NCI-H2196 (cell line): Measurements from ENCODE around the gene SEC11A.
"Not testable (repeated sequence)": the region's sequence is repeated elsewhere in the genome, so short reads cannot be mapped to it uniquely, and the experiment has no call there.

Source experiments
- DNase-seq: peaks from one replicate; lab custom pipeline; 2025; ENCODE audit not compliant: unreplicated experiment; lab: John Stamatoyannopoulos, UW

Gene SEC11A

DNA sequence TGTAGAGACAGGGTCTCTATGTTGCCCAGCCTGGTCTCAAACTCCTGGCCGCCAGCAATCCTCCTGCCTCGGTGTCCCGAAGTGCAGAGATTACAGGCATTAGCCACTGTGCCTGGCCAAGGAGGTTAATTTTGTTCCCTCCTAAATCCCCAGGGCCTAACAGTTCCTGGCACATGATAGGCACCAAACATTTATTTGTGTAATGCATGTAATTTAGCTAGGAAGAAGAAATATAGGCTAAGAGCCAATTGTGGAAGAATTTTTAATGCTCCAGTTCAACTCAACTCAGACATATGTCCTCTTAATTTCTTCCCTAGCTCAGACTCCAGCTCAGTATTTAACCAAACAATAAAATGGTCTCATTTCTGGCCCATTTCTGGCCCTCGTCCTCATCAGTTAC is 24.8 kb upstream of the SEC11A start:
- no peak for DNase-seq

- DNase-seq = no peak
Measured at GRCh38 chr15:84737005-84737404, 21.1 kb upstream of the SEC11A start.

DNA sequence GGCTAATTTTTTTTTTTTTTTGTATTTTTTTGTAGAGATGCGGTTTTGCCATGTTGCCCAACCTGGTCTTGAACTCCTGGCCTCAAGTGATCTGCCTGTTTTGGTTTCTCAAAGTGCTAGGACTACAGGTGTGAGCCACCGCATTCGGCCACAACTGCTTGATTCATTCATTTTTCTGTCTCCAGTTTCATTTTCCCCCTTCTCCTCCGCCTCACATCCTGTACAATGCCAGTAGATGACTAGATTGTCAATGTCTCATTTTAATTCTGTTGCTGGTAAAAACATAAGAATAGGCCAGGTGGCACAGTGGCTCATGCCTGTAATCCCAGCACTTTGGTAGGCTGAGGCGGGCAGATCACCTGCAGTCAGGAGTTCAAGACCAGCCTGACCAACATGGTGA is 20.4 kb upstream of the SEC11A start:
- no peak for DNase-seq

DNA sequence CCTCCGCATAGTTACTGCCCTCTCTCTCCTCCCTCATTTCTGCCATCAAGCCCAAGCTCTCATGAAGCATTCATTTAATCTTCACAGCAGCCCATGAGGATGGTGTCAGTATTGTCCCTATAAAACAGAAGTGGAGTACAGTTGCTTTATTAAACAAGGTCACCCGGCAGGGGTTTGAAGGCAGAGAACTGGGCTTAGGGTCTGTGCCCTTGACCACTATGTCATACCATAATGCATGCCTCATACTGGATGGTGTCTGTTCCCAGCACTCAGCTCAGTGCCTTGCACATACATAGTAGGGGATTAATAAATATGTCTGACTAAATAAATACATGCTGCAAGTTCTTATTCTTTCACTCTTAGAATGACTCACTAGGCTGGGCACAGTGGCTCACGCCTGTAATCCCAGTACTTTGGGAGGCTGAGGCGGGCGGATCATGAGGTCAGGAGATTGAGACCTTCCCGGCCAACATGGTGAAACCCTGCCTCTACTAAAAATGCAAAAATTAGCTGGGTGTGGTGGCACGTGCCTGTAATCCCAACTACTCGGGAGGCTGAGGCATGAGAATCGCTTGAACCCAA is 19.6 kb upstream of the SEC11A start:
- not testable (repeated sequence) for DNase-seq

- no peak for DNase-seq
Measured at GRCh38 chr15:84734794-84735479, 19.0 kb upstream of the SEC11A start.

DNA sequence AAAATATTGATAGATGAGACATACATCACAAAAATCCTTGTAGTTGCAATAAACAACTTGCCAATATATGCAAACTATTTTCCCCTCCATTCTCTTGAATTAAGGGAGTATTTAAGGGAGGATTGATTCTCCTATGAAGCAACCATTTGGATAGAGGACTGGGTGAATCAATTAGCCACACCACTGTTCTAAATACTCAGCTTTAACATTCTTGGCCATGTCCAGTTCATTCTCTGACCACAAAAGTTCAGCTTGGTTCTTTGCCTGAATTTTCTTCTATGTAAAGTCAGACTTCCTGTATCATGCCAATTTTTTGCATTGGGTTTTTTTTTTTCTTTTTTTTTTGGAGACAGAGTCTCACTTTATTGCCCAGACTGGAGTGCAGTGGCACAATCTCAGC is 15.8 kb upstream of the SEC11A start:
- no peak for DNase-seq

DNA sequence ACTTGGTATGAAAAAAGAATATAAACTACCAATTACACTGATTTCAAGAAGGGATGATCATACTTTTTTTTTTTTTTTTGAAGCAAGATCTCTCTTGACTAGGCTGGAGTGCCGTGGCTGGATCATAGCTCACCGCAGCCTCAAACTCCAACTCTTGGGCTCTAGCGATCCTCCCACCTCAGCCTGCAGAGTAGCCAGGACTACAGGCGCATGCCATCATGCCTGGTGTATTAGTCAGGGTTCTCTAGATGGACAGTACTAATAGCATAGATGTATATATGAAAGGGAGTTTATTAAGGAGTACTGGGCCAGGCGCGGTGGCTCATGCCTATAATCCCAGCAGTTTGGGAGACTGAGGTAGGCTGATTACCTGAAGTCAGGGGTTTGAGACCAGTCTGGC is 11.5 kb upstream of the SEC11A start:
- no peak for DNase-seq

DNA sequence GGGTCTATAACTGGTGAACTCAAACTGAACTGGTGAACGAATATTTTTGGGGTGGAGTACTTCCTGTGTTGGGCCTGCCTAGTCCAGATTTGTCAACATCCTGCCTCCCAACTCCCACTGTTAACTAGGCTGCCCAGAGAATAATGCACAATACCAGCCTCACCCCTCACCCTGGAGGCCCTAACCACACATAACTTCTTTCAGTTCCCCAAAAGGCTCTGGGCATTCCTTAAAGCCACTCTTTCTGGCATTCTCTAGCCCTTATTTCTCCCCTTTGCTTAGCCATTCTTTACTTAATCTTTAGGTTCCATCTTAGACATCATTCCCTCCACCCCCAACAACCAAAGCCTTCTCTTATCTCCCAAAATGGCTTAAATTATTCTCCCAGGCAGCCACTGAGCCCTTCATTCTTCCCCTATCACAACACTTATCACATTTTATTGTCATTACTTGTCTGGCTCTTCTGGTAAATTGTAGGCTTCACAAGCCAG is 9.1 kb upstream of the SEC11A start:
- no peak for DNase-seq

DNA sequence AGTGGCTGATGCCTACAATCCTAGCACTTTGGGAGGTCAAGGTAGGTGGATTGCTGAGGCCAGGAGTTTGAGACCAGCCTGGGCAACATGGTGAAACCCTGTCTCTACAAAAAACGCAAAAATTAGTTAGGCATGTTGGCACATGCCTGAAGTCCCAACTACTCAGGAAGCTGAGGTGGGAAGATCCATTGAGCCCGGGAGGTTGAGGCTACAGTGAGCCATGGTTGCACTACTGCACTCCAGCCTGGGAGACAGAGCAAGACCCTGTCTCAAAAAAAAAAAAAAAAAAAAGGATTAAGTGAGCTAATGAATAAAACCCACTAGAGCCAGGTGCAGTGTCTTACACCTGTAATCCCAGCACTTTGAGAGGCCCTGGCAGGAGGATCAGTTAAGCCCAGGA is 6.7 kb upstream of the SEC11A start:
- DNase-seq = no peak

- no peak for DNase-seq
Measured at GRCh38 chr15:84721371-84721770, 5.4 kb upstream of the SEC11A start.

DNA sequence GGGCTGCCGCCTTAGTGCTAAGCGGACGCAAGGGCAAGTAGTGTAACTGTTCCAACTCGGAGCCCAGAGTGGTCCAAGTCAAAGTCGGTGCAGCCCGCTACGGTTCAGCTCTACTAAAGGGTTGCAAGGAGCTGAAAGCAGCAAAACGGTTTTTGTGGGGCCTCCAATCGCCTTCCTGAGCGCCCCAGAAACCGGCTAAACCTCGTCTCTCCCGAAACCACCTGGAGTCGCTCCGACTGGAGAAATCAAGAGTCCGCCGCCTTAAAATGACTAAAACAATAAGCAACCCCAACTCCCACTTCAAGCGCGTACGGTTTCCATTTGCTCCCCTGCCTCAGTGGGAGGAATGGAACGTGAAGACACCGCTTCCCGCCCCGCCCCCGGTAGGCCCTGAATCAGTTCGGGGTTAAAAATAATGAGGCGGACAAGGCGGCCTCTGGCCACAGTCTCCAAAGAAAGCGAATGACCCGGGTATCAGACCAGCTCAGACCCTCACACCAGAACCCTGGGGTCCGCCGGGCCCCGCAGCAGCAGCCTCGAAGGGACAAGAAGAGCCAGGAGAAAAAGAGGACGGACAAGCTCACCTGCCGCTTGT is 401 bp downstream of the SEC11A start:
- DNase-seq = no peak

DNA sequence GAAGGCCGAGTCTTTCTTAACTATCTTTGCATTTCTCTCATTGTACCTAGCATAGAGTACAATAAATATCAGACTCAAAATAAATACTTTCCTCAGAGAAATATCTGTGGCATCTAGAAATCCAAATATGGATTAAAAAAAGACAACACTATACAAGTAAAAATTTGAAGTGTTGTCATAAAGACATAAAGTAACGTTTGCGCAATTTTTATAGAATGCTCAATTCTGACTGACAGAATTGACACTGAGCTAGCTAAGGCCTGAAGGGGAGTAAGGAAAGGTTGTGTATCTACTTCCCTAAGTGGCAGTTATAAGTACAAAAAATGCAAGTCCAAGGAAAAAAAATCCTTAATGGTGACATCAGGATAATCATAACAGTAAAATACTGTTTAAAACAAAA is 1.1 kb downstream of the SEC11A start:
- DNase-seq = no peak

- DNase-seq = no peak
Measured at GRCh38 chr15:84714372-84714771, 1.6 kb downstream of the SEC11A start.

DNA sequence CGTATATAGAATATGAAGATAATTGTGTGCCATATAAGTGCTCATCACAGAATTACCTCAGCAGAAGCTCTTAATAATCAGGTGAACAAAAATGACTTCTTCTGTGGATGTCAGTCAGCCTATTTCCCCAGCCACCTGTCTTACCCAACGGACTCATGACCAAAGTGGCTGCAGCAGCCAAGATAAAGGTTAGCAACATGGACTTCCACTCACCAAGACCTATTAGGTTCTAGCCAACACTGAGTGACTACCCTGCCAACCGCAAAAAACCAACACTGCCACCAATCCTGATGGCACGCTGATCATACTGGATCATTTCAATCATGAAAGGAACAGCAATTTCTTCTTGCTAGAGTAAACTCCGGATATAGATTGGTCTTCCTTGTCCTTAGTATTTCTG is 12.1 kb downstream of the SEC11A start:
- no peak for DNase-seq

- no peak for DNase-seq
Measured at GRCh38 chr15:84702961-84703482, 12.9 kb downstream of the SEC11A start.

DNA sequence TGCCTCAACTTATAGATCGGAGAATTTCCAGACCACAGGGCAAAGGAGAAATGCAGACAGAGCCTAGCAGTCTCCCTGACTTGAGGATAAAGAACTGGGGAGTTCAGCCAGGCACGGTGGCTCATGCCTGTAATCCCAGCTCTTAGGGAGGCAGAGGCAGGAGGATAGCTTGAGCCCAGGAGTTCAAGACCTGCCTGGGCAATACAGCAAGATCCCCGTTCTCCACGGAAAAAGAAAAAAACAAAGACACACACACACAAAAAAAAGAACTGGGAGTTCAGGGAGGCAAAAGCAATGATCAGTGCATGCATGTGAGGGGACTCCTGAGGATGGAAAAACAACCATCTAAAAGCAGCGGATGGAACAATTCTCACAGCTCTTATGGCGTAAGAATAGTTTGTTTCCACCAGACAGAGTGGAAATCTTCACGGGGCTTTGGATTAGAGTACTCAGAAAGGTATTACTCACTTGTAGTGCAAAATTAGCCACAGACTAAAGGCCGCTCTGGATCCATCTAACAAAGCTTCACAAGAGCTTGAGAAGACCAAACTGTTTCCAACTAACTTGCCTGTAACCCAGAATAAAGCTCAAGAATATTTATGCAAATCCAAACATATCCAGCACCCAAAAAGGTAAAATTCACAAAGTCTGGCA is 16.3 kb downstream of the SEC11A start:
- DNase-seq = no peak

- no peak for DNase-seq
Measured at GRCh38 chr15:84697236-84697990, 18.5 kb downstream of the SEC11A start.

DNA sequence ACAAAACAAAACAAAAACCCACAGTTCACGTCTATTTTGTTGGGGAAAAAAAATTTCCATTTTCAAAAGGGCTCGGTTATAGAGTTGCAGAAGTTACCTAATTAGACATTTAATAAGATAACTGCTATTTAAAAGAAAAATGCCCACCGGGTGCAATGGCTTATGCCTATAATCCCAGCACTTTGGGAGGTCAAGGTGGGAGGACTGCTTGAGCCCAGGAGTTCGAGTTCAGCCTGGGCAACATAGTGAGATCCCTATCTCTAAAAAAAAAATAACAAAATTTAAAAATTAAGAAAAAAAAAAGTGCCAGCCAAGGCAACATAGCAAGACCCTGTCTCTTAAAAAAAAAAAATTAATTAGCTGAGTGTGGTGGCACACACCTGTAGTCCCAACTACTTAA is 19.2 kb downstream of the SEC11A start:
- DNase-seq = no peak

GRCh38 chr15:84690342-84690741 is 25.6 kb downstream of the SEC11A start:
- DNase-seq = no peak

- DNase-seq = no peak
Measured at GRCh38 chr15:84689858-84690257, 26.1 kb downstream of the SEC11A start.

DNA sequence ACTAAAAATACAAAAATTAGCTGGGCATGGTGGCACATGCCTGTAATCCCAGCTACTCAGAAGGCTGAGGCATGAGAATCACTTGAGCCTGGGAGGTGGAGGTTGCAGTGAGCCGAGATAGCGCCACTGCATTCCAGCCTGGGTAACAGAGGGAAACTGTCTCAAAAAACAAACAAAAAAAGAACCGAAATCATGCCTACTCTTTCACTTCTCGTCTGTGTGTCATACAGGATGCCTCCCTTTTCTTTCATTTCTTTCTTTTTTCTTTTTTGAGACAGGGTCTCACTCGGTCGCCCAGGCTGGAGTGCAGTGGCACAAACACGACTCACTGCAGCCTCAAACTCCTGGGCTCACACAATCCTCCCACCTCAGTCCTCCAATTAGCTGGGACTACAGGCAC is 29.5 kb downstream of the SEC11A start:
- not testable (repeated sequence) for DNase-seq
